Thoracic aorta (tissue), 2 donors: ENCODE measurements around the gene ALDH1L1. TPM values are rescaled to one million over a fixed set of nuclear protein-coding genes. Genes with fewer than 3 reads are reported as not detected.

Experiments
- ATAC-seq: fragments of 150-250 bp; one replicate; pipeline ENCODE4 v1.8.0; 2017; ENCODE audit warnings: low read depth; ENCODE audit not compliant: insufficient number of reproducible peaks, low FRiP score
- DNase-seq: peaks from one replicate; pipeline ENCODE4 v3.0.0-alpha.2; 2020; ENCODE audit warnings: low spot score
- H3K27ac ChIP-seq, 2 donors: fragments of 200-600 bp; sonication (generic); 1 replicate in 1 of 2; 2 replicates in 1 of 2; pipeline ENCODE4 v1.5.1; 2016; ENCODE audit warnings: mild to moderate bottlenecking in 2 of 2, moderate library complexity in 2 of 2
- H3K27me3 ChIP-seq: fragments of 200-600 bp; sonication (generic); replicated peaks from 2 replicates; pipeline ENCODE4 v1.6.0; 2016; ENCODE audit warnings: mild to moderate bottlenecking; ENCODE audit not compliant: insufficient read depth
- H3K36me3 ChIP-seq: fragments of 200-600 bp; sonication (generic); one replicate; pipeline ENCODE4 v1.5.1; 2016
- H3K4me1 ChIP-seq, 2 donors: fragments of 200-600 bp; sonication (generic); 1 replicate in 1 of 2; 2 replicates in 1 of 2; pipeline versions ENCODE4 v1.5.1 to v1.6.0; 2016; ENCODE audit warnings: low read depth in 2 of 2, mild to moderate bottlenecking in 1 of 2; ENCODE audit not compliant: control insufficient read depth in 1 of 2
- H3K4me3 ChIP-seq: fragments of 200-600 bp; sonication (generic); 2 replicates; pipeline ENCODE4 v1.5.1; 2016; ENCODE audit warnings: mild to moderate bottlenecking
- H3K9me3 ChIP-seq: fragments of 200-600 bp; sonication (generic); 2 replicates; pipeline ENCODE4 v1.5.1; 2016
- total RNA-seq, 2 donors: library from RNA; depleted of rRNA; stranded (reverse); fragments of >200 nt; gene quantifications; one replicate each; pipeline versions ENCODE4 v1.1.0 to v1.2.3, GENCODE V29; 2016
- TF ChIP-seq, protein P1 (sequence below): fragments of 200-600 bp; sonication (generic); IDR thresholded peaks from one replicate; pipeline ENCODE4 v1.5.1; 2019; ENCODE audit warnings: antibody characterized with exemption

Gene ALDH1L1
- total RNA-seq, 2 donors from 2014 or later, result 50.2 to 62.5 TPM

DNA sequence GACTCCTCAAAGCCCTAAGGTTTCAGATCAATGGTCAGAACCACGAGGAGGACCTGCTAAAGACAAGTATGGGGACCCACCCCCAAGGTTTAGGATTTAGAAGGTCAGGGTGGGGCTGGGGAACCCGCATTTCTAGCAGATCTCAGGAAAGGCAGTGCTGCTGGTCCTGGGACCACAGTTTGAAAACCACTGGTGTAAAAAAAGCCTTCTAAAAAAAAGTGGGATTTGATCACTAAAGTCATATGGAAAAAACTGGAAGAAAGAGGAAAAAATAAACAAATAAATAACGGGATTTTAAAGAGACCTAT lies 97.3 kb downstream of the ALDH1L1 start:
- TF ChIP-seq, protein P1, sequence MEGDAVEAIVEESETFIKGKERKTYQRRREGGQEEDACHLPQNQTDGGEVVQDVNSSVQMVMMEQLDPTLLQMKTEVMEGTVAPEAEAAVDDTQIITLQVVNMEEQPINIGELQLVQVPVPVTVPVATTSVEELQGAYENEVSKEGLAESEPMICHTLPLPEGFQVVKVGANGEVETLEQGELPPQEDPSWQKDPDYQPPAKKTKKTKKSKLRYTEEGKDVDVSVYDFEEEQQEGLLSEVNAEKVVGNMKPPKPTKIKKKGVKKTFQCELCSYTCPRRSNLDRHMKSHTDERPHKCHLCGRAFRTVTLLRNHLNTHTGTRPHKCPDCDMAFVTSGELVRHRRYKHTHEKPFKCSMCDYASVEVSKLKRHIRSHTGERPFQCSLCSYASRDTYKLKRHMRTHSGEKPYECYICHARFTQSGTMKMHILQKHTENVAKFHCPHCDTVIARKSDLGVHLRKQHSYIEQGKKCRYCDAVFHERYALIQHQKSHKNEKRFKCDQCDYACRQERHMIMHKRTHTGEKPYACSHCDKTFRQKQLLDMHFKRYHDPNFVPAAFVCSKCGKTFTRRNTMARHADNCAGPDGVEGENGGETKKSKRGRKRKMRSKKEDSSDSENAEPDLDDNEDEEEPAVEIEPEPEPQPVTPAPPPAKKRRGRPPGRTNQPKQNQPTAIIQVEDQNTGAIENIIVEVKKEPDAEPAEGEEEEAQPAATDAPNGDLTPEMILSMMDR, result no peak

DNA sequence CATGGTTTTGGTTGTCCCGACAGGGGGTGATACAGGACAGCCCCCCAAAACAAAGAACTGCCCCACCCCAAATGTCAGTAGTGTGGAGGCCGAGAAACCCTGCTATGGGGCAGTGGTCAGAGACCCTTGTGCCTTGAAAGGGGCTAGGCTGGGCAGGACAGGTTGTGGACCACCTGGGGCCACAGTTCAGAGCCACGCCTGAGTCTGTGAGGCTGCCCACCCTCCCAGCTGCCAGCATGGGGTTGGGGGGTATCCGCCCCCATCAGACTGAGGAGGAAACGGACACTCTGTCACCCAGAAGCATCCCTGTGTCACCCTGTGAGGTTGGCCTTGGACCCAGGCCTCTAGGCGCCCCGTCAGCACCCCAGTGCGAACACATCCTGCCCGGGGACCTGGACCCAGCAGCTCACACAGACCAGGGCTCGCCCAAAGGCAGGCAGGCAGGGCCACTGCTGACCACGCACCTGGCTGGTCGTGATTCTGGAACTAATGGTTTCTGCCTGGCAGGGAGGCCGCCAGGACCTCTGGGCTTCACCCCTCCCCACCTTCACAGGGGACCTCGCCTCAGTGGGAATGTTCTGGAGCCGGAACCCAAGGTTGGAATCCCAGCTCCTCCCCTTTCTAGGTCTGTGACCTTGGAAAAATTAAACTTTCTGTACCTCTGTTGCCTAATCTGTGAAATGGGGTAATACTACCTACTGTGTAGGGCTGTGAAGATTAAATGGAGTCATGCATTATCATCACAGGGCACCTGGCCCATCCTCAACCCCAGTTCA lies 97.8 kb downstream of the ALDH1L1 start:
- ATAC-seq, result no peak
- Histone ChIP-seq H3K36me3 (no peaks in the 10 kb centered on the region), H3K4me3 (peak overlapping the region; percentile 94), H3K4me1 (peaks cover 11 to 29% of the 10 kb centered on the region in 2 donors), H3K9me3 (no peaks in the 10 kb centered on the region), H3K27me3 (no peaks in the 10 kb centered on the region), H3K27ac (peak overlapping the region; percentile 92 to 94)
- TF ChIP-seq, protein P1, result no peak
- DNase-seq, result no peak

More for the DNA sequence above, 97.3 kb downstream of the ALDH1L1 start:
- ATAC-seq (no peak), DNase-seq (no peak)
- H3K27me3 ChIP-seq, result no peaks in the 10 kb centered on the region
- peak overlapping the region; percentile 92 to 94 for H3K27ac ChIP-seq
- no peaks in the 10 kb centered on the region for H3K9me3 ChIP-seq
- H3K36me3 ChIP-seq, result no peaks in the 10 kb centered on the region
- H3K4me3 ChIP-seq, result peak overlapping the region; percentile 94
- peaks cover 11 to 29% of the 10 kb centered on the region in 2 donors for H3K4me1 ChIP-seq

DNA sequence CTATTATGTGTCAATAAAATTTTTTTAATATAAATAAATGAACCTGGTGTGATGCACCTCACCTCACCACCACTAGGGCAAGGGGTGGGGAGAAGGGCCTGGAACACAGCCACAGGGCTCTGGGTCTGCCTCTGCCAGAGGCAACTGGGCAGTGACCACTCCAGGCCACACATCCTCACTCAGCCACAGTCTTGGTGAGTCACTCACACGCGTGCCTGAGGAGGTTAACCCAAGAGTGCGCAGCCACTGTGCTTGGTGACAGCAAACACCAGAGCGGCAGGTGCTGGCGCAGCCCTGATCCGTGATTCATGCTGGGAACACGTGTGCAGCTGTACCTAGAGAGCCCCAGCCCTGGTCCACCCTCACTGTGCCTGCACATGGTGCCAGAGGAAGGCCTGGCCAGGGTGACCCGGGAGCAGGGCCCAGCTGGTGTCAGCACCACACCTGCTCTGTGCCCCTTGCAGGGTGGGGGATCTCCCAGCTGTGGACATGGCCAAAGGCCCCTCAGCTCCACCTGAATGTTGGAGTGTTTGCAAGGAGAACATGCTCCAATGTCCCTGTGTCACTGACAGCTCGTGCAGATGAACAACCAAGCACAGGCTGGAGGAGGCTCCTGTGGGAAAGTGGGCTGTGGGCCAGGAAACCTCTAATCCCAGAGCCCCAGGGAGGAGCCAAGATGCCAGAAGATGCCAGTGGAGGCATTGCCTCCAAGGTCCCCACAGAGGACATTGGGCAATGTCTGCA lies 98.6 kb downstream of the ALDH1L1 start:
- no peaks in the 10 kb centered on the region for H3K27me3 ChIP-seq
- H3K36me3 ChIP-seq, result no peaks in the 10 kb centered on the region
- no peak overlapping the region for H3K4me3 ChIP-seq
- TF ChIP-seq, protein P1, result peak; percentile 43
- ATAC-seq, result peak; percentile 32
- peak overlapping the region; percentile 17 to 94 for H3K27ac ChIP-seq
- no peaks in the 10 kb centered on the region for H3K9me3 ChIP-seq
- no peak for DNase-seq
- peaks cover 11 to 29% of the 10 kb centered on the region in 2 donors for H3K4me1 ChIP-seq

DNA sequence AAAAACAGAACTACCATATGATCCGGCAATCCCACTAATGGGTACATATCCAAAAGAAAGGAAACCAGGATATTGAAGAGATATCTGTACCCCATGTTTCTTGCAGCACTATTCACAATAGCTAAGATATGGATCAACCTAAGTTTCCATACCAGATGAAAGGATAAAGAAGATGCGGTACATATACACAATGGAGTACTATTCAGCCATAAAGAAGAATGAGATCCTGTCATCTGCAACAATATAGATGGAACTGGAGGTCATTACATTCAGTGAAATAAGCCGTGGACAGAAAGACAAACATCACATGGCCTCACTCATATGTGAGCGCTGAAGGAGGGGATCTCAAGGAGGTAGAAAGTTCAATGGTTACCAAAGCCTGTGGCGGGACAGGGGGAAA lies 99.4 kb downstream of the ALDH1L1 start:
- ATAC-seq (no peak), DNase-seq (no peak)
- Histone ChIP-seq H3K4me3 (no peak overlapping the region), H3K36me3 (no peaks in the 10 kb centered on the region), H3K4me1 (peaks cover 11 to 29% of the 10 kb centered on the region in 2 donors), H3K27ac (no peak overlapping the region), H3K9me3 (no peaks in the 10 kb centered on the region), H3K27me3 (no peaks in the 10 kb centered on the region)
- TF ChIP-seq, protein P1, result no peak

DNA sequence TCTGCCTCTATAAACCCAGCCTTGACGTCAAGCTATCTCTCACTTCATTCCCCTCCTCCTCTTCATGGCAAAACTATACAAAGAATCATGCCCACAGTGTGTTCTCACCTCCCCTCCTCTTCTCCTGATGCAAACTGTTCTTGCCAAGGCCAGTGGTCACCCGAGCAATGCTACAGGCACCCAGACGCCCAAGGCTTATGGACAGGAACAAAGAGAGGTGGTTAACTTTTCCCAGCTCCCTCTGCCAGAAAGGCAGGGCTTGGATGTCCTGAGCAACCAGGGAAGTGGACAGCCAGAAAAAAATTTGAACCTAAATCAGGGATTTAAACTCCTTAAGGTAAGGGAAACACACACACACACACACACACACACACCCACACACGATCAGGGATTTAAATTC lies 101.5 kb downstream of the ALDH1L1 start:
- no peaks in the 10 kb centered on the region for H3K9me3 ChIP-seq
- peaks cover 4 to 18% of the 10 kb centered on the region in 2 donors for H3K4me1 ChIP-seq
- no peak overlapping the region for H3K4me3 ChIP-seq
- ATAC-seq, result no peak
- no peaks in the 10 kb centered on the region for H3K36me3 ChIP-seq
- no peaks in the 10 kb centered on the region for H3K27me3 ChIP-seq
- no peak overlapping the region for H3K27ac ChIP-seq
- no peak for DNase-seq
- TF ChIP-seq, protein P1, result no peak
